ENCODE results near the gene RNU4-1. TPM values are rescaled to one million over a fixed set of nuclear protein-coding genes. Genes with fewer than 3 reads are reported as not detected.
"Not testable (repeated sequence)": the region's sequence is repeated elsewhere in the genome, so short reads cannot be mapped to it uniquely, and the experiment has no call there.

RNU4-1 gene
- total RNA-seq, 1 donor from 2014 or later, result 1,738 TPM

- peaks cover 77% of the 10 kb centered on the region for H3K4me1 Mint-ChIP-seq (ENCODE audit: low read depth)
Observed at GRCh38 chr12:120247183-120247582, 45.9 kb downstream of the RNU4-1 start.

GRCh38 chr12:120246705-120247104 lies 46.3 kb downstream of the RNU4-1 start:
- peak overlapping the region; percentile 49 for H3K27ac Mint-ChIP-seq (ENCODE audit: unreplicated experiment)
- not testable (repeated sequence) for H3K27me3 Mint-ChIP-seq (ENCODE audit: low read depth); H3K4me3 Mint-ChIP-seq (ENCODE audit: unreplicated experiment); H3K9me3 Mint-ChIP-seq (ENCODE audit: low read depth); DNase-seq (ENCODE audit: low spot score); H3K36me3 Mint-ChIP-seq (ENCODE audit: low read depth)
- H3K4me1 Mint-ChIP-seq (ENCODE audit: low read depth), result peaks cover 77% of the 10 kb centered on the region

More at GRCh38 chr12:120247183-120247582, 45.9 kb downstream of the RNU4-1 start:
- H3K9me3 Mint-ChIP-seq (ENCODE audit: low read depth), result no peaks in the 10 kb centered on the region
- peak overlapping the region; percentile 49 for H3K27ac Mint-ChIP-seq (ENCODE audit: unreplicated experiment)
- no peak for DNase-seq (ENCODE audit: low spot score)
- peaks cover 2% of the 10 kb centered on the region for H3K36me3 Mint-ChIP-seq (ENCODE audit: low read depth)
- H3K27me3 Mint-ChIP-seq (ENCODE audit: low read depth), result no peaks in the 10 kb centered on the region
- no peak overlapping the region for H3K4me3 Mint-ChIP-seq (ENCODE audit: unreplicated experiment)
- no peak for TF ChIP-seq CTCF (IDR thresholded peaks at IDR 0.05)

Other genes with a start within 250 kb of the RNU4-1 start
- 37.2 to 49.6 TPM (median 44.4 TPM) in 3 replicates for gene RAB35, start 176.5 kb downstream of the RNU4-1 start, total RNA-seq
- 92.3 to 137 TPM (median 97.5 TPM) in 3 replicates for gene GCN1, start 98.5 kb downstream of the RNU4-1 start, total RNA-seq
- 1,691 to 2,186 TPM (median 1,706 TPM) in 3 replicates for gene RPLP0, start 92.1 kb downstream of the RNU4-1 start, total RNA-seq
- gene PXN, start 27.5 kb downstream of the RNU4-1 start, total RNA-seq, result 68.1 to 79.5 TPM (median 70.5 TPM) in 3 replicates
- gene RNU4-2, start 1.3 kb downstream of the RNU4-1 start, total RNA-seq, result 4,282 to 4,899 TPM (median 4,793 TPM) in 3 replicates
- gene SIRT4, start 9.1 kb upstream of the RNU4-1 start, total RNA-seq, result 2.2 to 2.4 TPM (median 2.2 TPM) in 3 replicates
- gene PLA2G1B, start 34.5 kb upstream of the RNU4-1 start, total RNA-seq, result 0.42 to 1.1 TPM in 2 of 3 replicates, not detected in the other
- gene MSI1, start 75.9 kb upstream of the RNU4-1 start, total RNA-seq, result 2.5 to 2.8 TPM (median 2.6 TPM) in 3 replicates
- 299 to 302 TPM (median 300 TPM) in 3 replicates for gene COX6A1, start 144.9 kb upstream of the RNU4-1 start, total RNA-seq
- gene TRIAP1, start 153.1 kb upstream of the RNU4-1 start, total RNA-seq, result 26.3 to 32.3 TPM (median 27.1 TPM) in 3 replicates
- gene GATC, start 153.2 kb upstream of the RNU4-1 start, total RNA-seq, result 17.6 to 18.8 TPM (median 18.0 TPM) in 3 replicates
- gene SRSF9, start 176.5 kb upstream of the RNU4-1 start, total RNA-seq, result 108 to 150 TPM (median 113 TPM) in 3 replicates
- 317 to 550 TPM (median 322 TPM) in 3 replicates for gene DYNLL1, start 202.9 kb upstream of the RNU4-1 start, total RNA-seq
- gene COQ5, start 235.9 kb upstream of the RNU4-1 start, total RNA-seq, result 16.2 to 22.9 TPM (median 19.8 TPM) in 3 replicates
- gene RNF10, start 241.1 kb upstream of the RNU4-1 start, total RNA-seq, result 136 to 138 TPM (median 136 TPM) in 3 replicates